GM03348 (cell line): ENCODE results near the gene ISG20L2.
A peak's percentile ranks its signal among the peaks of the same experiment; 100 is the strongest.

Source experiments
- DNase-seq: peaks from one replicate; pipeline ENCODE4 v3.0.0; 2012; ENCODE audit warnings: low spot score

Gene ISG20L2

GRCh38 chr1:156752843-156753482 lies 24.4 kb upstream of the ISG20L2 start:
- DNase-seq, result no peak

DNA sequence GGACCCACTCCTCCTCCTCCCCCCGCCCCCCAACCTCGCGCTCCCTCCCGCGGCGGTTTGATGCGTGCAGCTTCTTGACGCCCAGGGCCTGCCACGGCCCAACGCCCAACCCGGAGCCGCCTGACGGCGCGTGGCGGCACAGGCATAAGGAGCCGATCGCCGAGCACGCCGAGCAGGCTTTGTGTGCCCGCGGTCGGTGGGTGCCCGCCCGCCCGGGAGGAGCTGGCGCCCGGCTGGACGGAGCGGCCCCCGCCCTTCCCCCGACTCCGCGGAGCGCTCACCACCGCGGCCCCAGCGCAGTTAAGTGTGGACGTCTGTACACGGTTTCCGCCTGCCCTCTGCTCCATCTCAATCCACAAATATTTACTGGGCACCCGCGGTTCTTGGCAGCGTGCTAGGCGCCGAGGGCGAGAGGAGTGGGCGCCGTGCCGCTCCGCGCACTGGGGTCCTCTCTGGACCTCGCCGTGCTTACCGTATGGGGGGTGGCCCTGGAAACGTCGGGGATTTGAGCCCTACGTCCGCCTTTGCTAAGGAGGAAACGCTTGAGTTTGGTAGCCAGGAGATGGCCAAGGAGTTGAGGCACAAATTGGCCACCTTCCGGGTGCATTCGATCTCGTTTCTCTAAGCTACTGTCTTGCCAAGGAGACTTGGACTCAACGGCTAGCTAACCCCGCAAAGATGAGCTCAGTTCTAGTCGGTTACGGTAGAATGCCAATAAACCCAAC lies 23.4 kb upstream of the ISG20L2 start:
- peak; percentile 97 for DNase-seq

GRCh38 chr1:156751451-156751756 lies 22.8 kb upstream of the ISG20L2 start, which contains the start of gene HDGF:
Gene HDGF (minus strand): TSS chr1:156751675. CDS start chr1:156751429, 246 bp downstream.
- no peak for DNase-seq

GRCh38 chr1:156750711-156751450 lies 22.3 kb upstream of the ISG20L2 start:
- peak; percentile 63 for DNase-seq

GRCh38 chr1:156750191-156750672 lies 21.7 kb upstream of the ISG20L2 start:
- DNase-seq, result peak; percentile 31

DNA sequence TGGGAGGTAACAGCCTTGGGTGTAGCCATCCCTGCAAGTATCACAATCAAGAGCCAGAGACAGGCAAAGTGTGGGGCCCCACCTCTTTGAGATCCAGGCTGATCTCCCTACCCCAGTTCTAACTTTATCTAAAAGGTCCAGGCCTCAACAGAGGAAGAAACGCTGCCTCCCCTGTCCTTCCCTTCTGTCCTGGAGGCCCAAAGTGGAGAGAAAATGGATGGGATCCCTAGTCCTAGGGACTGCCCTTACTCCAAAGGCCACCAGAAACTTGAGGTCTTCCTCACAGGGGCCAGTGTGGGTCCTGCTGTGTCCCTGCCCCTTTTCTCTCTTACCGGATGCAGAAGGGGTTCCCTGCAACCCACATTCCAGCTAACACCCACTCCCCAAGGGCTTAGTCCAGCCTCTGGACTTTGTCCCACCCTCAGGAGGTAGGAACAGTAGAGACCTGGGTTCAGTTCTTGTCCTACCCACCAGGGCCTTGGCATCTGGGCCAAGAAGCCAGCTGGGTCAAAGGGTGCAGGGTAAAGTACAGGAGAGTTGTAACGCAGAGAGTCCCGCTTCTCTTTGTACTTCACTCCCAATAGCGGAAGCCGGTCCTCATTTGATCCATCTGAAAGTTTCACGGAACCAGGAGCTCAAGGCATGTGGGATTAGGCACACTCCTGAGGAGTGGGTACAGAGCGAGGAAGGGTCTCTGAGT lies 21.0 kb upstream of the ISG20L2 start:
- no peak for DNase-seq

DNA sequence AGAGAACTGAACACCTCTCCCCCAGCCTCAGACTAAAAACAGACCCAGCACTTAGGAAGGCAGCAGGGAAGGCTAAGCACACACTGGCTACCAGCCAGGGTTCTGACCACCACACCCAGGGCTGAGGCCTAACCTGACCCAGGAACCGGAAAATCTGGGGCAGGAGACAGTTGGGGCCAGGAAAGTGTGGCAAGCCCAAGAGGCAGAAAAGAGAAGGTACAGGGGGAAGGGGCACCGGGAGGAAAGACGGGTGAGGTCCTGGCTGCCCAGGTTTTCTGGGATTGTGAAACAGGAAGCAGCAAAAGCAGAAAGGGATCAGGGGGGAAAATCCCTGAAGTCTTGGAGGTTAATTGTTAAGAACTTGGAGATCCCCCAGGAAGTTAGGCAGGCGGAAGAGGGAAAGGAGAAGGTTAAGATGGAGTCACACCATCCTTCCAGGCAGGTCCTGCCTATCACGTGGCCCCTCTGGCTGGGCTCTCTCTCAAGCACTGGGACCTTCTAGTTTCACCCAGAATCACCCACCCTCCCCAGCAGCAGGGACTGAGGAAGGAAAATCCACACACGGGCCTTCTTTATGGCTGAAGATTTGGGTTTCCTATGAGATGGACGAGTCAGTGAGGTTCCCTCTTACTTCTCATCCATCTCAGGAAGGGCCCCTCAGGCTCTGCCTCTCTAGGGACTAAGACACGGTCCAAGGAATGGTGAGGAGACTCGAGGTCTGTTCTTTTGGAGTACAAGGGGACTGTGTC lies 20.3 kb upstream of the ISG20L2 start:
- peak; percentile 38 for DNase-seq

DNA sequence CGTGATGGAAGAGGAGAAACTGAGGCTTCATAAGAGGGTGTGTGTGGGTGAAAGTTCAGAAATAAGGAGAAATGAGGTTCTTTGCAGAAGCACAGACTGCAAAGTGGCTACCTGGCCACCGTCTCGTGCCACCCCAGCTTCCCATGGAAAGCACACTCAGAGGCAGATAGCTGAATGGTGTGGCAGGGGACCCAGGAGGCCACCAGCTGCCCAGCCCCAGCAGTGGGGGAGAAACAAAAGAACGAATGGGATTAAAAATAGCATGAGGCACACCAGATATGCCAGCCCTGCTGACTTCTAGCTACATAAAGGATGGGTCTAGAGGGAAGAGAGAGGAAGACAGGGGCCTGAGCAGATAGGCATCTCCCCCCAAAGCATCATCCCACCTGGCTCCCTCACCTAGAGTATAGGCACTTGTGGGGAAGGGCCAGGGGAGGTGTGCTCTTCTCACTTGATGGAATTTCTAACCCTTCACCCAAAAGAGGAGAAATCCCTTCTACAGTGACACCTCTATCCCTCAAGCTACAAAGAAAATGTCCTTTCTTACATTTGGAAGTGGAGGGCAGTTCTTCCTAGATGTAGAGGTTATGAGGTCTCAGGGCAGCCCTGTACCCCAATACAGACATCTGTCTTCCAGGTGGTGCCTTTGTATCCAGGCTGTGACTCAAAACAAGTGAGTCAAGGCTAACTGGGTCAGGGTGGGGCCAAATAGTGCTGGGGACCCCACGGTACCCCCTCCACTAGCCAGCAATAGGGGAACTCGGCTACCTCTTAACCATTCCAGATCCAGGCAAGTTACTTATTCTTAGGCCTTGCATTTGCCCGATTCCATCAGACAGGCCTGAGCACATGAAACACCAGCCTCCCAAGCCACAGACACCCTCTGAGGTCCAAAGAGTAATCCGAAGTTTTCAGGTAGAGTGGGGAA lies 19.4 kb upstream of the ISG20L2 start:
- no peak for DNase-seq

DNA sequence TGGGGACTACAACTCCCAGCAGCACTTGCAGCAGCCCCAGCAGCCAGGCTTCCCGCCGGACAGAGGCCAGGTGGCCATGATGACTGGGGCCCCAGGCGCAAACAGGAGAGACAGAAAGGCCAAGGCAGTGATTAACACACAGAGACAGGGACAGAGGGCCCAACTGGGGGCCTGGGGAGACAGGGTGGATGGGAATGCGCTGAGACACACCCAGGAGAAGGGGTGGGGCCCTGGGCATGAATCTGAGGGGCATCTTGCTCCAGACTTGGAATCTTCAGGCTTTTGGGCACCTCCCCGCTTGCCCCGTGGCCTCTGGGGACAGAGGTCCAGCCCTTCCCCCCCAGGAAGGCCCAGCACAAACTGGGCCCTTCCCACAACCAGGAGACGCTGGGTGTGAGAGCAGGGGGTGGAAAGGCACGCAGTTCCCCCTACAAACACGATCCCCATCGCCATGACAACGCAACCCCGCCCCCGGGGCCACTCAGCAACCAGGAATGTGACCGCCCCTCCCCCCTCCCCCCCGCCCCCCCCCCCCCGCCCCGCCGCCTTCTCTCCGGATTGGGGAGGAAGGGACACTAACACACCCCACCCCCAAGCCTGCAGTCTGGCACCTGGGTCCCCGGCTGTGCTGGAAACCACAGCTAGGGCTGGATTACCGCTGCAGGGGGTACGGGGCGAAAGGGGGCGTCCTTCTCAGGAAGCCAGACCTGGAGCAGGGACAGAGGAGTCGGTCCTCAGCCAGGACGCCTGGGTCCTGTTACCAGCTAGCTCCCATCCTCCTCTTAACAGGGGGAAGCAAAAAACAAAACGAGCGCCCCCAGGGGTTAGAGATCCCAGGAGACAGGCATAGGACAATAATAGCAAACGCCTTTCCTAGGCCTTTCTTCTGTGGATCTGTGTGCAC lies 18.4 kb upstream of the ISG20L2 start:
- DNase-seq, result peak; percentile 96

DNA sequence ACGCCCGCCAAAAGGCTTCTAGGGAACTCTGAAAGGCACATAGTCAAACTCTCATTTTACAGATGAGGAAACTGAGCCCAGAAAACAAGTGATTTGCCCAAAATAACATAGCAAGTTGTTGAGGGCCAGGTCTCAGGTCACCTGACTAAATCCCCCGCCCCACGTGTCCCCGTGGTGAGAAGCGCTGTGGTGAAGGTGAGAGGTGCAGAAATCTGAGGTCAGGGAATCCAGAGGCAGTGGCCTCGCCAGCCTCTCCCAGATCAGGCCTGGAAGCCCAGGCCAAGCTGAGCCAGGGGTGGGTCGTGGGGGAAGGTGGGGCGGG lies 17.8 kb upstream of the ISG20L2 start:
- DNase-seq, result no peak

DNA sequence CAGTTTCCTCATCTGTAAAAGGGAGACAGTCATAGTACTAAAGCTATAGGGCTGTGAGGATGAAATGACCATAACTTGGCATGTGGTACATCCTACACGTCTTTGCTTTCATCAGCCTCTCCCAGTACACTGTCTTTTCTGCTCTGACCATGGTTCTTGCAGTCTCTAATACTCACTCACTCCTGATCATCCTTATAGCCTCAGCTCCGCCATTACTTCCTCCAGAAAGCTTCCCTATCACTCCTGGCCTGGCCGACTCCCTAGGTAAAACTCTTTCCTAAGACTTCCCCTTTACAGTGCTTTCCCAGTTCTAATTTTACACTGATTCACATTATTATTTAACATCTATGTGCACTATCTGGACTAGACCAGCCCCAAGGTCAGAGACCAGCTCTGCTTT lies 17.3 kb upstream of the ISG20L2 start:
- DNase-seq, result no peak

DNA sequence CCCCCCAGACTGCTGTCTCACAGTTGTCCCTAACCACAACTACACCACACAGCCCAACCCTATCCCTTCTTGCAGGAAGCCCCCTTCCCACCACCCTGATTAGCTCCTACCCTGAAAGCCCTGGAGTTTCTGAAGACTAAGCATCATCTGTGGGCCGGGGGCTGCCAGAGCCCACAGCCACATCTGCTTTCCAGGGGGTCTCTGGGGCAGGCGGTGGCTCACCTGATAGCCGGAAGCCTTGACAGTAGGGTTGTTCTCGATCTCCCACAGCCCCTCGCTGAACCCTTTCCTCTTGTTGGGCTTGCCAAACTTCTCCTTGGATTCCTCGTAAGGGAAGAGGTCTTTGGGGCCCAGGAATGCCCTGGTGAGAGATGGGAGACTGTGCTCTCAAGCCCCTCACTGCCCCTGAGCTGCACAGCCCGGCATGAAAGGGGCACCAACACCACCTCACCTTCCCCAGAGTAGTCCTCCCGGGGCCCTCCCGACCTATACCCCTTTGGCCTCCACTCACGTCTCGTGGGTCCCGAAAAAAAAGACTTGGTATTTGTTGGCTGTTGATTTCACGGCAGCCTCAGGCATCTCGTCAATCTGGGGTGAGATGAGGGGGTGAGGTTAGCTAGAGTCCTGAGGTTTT lies 16.3 kb upstream of the ISG20L2 start:
- no peak for DNase-seq

DNA sequence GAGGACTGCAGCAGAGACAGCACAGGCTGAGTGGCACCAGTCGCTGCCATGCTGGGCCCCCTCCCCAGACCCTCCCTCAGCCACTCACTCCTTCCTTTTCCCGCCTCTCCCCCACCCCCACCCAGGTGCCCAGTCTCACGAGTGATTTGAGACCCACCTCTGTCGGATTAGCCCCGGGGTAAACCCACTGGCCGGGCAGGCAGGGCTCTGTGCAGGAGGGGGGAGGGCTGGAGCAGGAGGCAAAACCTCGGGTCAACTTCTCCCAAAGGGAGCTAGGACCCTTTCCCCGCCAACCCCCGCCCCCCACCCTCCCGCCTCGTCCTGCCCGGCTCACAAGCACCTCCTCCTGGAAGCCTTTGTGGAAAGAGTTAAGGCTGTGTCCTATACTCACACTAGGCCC lies 15.8 kb upstream of the ISG20L2 start:
- no peak for DNase-seq

DNA sequence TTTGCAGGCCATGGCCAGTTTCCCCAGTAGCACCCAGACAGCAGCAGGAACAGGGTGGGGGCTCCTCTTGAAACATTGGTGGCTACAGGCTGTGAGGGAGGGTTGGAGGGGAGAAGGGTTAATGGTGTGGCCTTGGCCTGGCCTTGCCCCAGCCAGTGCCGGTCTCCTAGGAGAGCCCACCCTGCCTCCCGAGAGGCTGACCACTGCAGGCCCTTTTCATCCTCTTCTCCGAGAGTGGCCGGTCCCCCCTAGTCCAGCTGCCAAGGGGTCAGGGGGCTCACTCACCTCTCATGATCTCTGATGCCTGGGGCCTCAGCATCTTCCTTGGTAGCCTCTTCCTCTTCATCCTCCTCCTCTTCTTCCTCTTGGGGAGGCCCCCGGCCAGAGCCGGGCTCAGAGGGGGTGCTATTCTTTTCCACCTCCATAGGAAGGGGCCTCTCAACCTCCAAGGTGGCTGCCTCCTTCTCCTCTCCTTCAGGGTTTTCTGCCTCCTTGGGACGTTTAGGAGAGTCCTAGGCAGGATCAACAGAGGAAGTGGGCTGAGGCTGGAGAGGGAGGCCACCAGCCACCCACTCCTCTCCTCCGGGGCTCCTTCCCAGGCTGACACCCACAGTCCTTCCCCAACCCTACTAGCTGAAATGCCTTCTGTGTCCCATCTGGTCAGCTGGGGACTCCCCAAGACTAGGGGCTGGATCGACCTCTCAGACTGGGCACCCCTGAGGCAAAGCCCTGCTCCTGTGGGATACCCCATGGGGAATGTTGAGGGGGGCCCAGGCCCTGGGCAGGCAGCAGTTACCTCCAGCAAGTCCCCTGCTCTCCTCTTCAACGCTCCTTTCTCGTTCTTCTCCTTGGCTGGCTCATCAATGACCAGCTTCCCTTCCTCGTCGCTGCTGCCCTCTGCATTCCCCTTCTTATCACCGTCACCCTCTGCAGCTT lies 15.1 kb upstream of the ISG20L2 start:
- no peak for DNase-seq

GRCh38 chr1:156742801-156743200 lies 14.2 kb upstream of the ISG20L2 start:
- no peak for DNase-seq

- DNase-seq, result no peak
These were observed 13.5 kb upstream of the ISG20L2 start for GRCh38 chr1:156742017-156742416.

GRCh38 chr1:156741481-156741983 lies 13.0 kb upstream of the ISG20L2 start:
- DNase-seq, result no peak
